Adrenal gland (tissue), 12 donors: ENCODE results near the gene STIM2. TPM values are rescaled to one million over a fixed set of nuclear protein-coding genes. Genes with fewer than 3 reads are reported as not detected.

Source experiments
- DNase-seq, 7 donors: peaks; one replicate each; pipeline ENCODE4 v3.0.0-alpha.2; 2019 to 2020
- H3K27ac ChIP-seq, 5 donors: fragments of 200-600 bp; sonication (generic) in 4 of 5; 1 replicate in 3 of 5; 2 replicates in 2 of 5; pipeline versions ENCODE4 v1.5.1 to v1.8.0; 2016 to 2020; ENCODE audit warnings: mild to moderate bottlenecking in 1 of 5
- H3K27me3 ChIP-seq: fragments of 200-600 bp; 2 replicates; pipeline ENCODE4 v1.8.0; 2021
- H3K36me3 ChIP-seq, 2 donors: fragments of 200-600 bp; replicated peaks in 1 of 2; 1 replicate in 1 of 2; 2 replicates in 1 of 2; pipeline versions ENCODE4 v1.5.1 to v1.8.0; 2018 to 2022
- H3K4me1 ChIP-seq, 2 donors: fragments of 200-600 bp; replicated peaks in 1 of 2; 1 replicate in 1 of 2; 2 replicates in 1 of 2; pipeline versions ENCODE4 v1.5.1 to v1.8.0; 2018 to 2021
- H3K4me3 ChIP-seq, 4 donors: fragments of 200-600 bp; sonication (generic) in 3 of 4; one replicate each; pipeline ENCODE4 v1.5.1; 2016 to 2018
- H3K9me3 ChIP-seq, 3 donors: fragments of 200-600 bp; sonication (generic) in 1 of 3; replicated peaks in 1 of 3; 1 replicate in 2 of 3; 2 replicates in 1 of 3; pipeline versions ENCODE4 v1.5.1 to v1.8.0; 2016 to 2021
- POLR2A ChIP-seq, 2 donors: fragments of 450-650 bp; IDR thresholded peaks; one replicate each; pipeline ENCODE4 v1.6.1; 2017; ENCODE audit warnings: antibody characterized with exemption in 2 of 2, mild to moderate bottlenecking in 2 of 2, moderate library complexity in 1 of 2
- WGBS, 4 donors: extraction: QIAGEN DNeasy Blood & Tissue Kit in 2 of 4; methylation state at CpG; one replicate each; pipeline versions ENCODE4 v1.1.5 to v1.1.7; 2013 to 2017; 5-methylcytosine and 5-hydroxymethylcytosine counted together
- intact Hi-C, 2 donors: fragments of 100-400 bp; cut with DNase I; formaldehyde crosslinking; loops; one replicate each; pipeline versions ENCODE4 v1.14.1 to v1.15.0; 2022 to 2023
- polyA plus RNA-seq, 3 donors: library from polyadenylated mRNA; stranded (reverse); fragments of 200-250 nt in 2 of 3; fragments of 350-450 nt in 1 of 3; fragmentation: Illumina TruSeq in 1 of 3; extraction: RNeasy Lipid Tissue Mini Kit (QIAGEN cat#74804) in 1 of 3; gene quantifications; one replicate each; pipeline ENCODE4 v1.2.3, GENCODE V29; 2013 to 2014
- total RNA-seq, 9 donors: library from RNA; depleted of rRNA in 4 of 9; stranded (reverse); fragments of >200 nt in 4 of 9; fragments of 120-200 nt in 1 of 9; fragmentation: NEBNext Ultra II Directional in 1 of 9; extraction: Animal tissue kit (Norgen Biotek cat#: 25700) in 1 of 9; gene quantifications; one replicate each; pipeline versions ENCODE4 v1.1.0 to v1.2.4, GENCODE V29; 2013 to 2023
- TF ChIP-seq, protein P1 (sequence below), 6 experiments: fragments of 450-650 bp in 4 of 6; fragments of 200-600 bp in 2 of 6; sonication (generic) in 1 of 6; IDR thresholded peaks; 1 replicate in 5 of 6; 2 replicates in 1 of 6; pipeline versions ENCODE4 v1.5.1 to v1.8.0; 2016 to 2021; ENCODE audit warnings: antibody characterized with exemption in 6 of 6, mild to moderate bottlenecking in 2 of 6, moderate library complexity in 1 of 6
- donor health status: healthy with polysubstance abuse.
- donor health status: Bipolar disorder and iron deficiency.
- donor health status: DM: yes; HTN: yes; CAD: no.
- donor health status: DM: no; HTN: no; CAD: no.
- donor health status: DM: no; HTN: no; CAD: no.
- donor health status: DM: yes; HTN: yes; CAD: no.

STIM2 gene
- total and polyA plus RNA-seq, 12 donors, result 7.5 to 30.4 (median 14.9) TPM

DNA sequence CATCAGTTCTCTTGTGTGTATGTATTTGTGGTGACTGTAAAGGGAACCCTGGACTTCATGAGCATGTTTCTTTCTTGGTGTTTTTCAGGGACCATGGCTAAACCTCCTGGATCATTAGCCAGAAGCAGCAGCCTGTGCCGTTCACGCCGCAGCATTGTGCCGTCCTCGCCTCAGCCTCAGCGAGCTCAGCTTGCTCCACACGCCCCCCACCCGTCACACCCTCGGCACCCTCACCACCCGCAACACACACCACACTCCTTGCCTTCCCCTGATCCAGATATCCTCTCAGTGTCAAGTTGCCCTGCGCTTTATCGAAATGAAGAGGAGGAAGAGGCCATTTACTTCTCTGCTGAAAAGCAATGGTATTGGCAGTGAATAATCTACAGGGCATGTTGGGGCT lies 157.0 kb downstream of the STIM2 start:
- no peaks in the 10 kb centered on the region for H3K4me1 ChIP-seq
- H3K4me3 ChIP-seq, result no peak overlapping the region
- H3K9me3 ChIP-seq, result no peaks in the 10 kb centered on the region
- H3K27ac ChIP-seq, result no peak overlapping the region
- no peak for DNase-seq
- no peaks in the 10 kb centered on the region for H3K27me3 ChIP-seq
- no peak for TF ChIP-seq POLR2A (IDR thresholded peaks at IDR 0.05)
- TF ChIP-seq, protein P1, sequence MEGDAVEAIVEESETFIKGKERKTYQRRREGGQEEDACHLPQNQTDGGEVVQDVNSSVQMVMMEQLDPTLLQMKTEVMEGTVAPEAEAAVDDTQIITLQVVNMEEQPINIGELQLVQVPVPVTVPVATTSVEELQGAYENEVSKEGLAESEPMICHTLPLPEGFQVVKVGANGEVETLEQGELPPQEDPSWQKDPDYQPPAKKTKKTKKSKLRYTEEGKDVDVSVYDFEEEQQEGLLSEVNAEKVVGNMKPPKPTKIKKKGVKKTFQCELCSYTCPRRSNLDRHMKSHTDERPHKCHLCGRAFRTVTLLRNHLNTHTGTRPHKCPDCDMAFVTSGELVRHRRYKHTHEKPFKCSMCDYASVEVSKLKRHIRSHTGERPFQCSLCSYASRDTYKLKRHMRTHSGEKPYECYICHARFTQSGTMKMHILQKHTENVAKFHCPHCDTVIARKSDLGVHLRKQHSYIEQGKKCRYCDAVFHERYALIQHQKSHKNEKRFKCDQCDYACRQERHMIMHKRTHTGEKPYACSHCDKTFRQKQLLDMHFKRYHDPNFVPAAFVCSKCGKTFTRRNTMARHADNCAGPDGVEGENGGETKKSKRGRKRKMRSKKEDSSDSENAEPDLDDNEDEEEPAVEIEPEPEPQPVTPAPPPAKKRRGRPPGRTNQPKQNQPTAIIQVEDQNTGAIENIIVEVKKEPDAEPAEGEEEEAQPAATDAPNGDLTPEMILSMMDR (IDR thresholded peaks at IDR 0.05), result no peak
- peaks cover 0 to 6% of the 10 kb centered on the region in 2 donors for H3K36me3 ChIP-seq
- intact Hi-C loops, result loop anchor here in 1 of 2 donors (10.0 kb wide), 1 partner anchor 563 kb away; no protein-coding TSS in a partner anchor
- WGBS, 4 donors, result 96 to 97% (median 97%) methylated on average over 12 of the region's 12 CpGs

DNA sequence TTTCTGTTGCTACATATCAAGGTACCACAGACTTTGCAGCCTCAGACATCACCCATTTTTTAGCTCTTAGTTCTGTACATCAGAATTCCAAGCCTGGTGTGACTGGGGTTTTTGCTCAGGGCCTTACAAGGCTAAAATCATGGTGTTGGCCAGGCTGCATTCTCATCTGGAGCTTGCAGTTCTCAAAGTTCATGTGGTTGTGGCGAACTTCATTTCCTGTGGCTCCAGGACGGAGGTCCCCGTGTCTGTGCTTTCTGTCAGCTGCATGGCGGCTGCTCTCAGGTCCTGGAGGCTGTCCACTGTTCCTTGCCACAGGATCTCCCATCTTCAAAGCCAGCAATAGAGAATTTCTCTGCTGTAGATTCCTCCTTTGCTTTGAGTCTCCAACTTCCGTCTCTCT lies 157.4 kb downstream of the STIM2 start:
- Histone ChIP-seq H3K36me3 (peaks cover 0 to 8% of the 10 kb centered on the region in 2 donors), H3K4me3 (no peak overlapping the region), H3K27ac (no peak overlapping the region), H3K4me1 (no peaks in the 10 kb centered on the region), H3K27me3 (no peaks in the 10 kb centered on the region), H3K9me3 (no peaks in the 10 kb centered on the region)
- TF ChIP-seq, protein P1 (IDR thresholded peaks at IDR 0.05), result no peak
- no peak for TF ChIP-seq POLR2A (IDR thresholded peaks at IDR 0.05)
- DNase-seq, result no peak
- intact Hi-C loops, result loop anchor here in 1 of 2 donors (10.0 kb wide), 1 partner anchor 563 kb away; no protein-coding TSS in a partner anchor
- 89 to 95% (median 91%) methylated on average over 5 of the region's 5 CpGs for WGBS, 4 donors

DNA sequence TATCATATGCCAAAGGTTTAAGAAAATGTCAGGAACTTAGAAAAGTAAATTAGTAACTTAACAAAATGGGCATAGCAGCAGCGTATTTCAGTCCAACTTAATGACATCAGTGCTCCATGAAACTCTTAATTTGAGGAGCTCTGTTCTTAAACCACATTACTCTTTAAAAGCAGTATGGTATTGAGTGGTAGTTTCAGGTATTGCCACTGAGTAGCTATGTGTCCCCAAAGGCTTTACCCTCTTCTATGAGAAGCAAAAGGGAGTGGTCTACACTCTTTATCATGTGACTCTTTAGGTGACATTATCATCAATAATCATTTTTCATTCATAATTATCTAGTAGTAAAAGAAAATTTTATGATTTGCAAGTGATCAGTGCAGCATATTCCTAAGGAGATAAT lies 158.3 kb downstream of the STIM2 start:
- Histone ChIP-seq H3K36me3 (peaks cover 0 to 8% of the 10 kb centered on the region in 2 donors), H3K4me1 (no peaks in the 10 kb centered on the region), H3K4me3 (no peak overlapping the region), H3K27ac (no peak overlapping the region), H3K9me3 (no peaks in the 10 kb centered on the region), H3K27me3 (no peaks in the 10 kb centered on the region)
- WGBS, 4 donors, result 83 to 97% (median 96%) methylated on average over 1 of the region's 1 CpG
- intact Hi-C loops, result loop anchor here in 1 of 2 donors (10.0 kb wide), 1 partner anchor 564 kb away; no protein-coding TSS in a partner anchor
- DNase-seq, result no peak
- no peak for TF ChIP-seq POLR2A (IDR thresholded peaks at IDR 0.05)
- TF ChIP-seq, protein P1 (IDR thresholded peaks at IDR 0.05), result no peak

DNA sequence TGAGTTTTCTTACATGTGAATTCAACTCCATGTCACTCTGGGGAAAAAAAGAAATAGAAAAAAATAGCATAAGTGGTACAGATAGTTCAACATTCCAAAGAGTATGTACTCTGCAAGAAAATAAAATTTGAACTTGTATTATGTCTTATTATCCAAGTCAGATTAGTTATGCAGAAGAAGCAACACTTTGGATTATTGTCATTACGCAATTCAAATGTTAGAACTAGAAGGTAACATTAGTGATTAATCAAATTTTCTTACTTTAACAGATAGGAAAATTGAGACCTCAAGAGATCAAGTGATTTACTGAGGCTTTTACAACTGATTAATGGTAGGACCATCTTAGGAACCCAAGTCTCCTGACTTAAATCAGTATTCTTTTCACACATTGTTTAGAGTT lies 159.1 kb downstream of the STIM2 start:
- DNase-seq, result no peak
- no peak overlapping the region for H3K27ac ChIP-seq
- intact Hi-C loops, result loop anchor here in 1 of 2 donors (10.0 kb wide), 1 partner anchor 565 kb away; no protein-coding TSS in a partner anchor
- H3K27me3 ChIP-seq, result no peaks in the 10 kb centered on the region
- H3K36me3 ChIP-seq, result peaks cover 0 to 8% of the 10 kb centered on the region in 2 donors
- no peak overlapping the region for H3K4me3 ChIP-seq
- 91 to 100% (median 95%) methylated on average over 1 of the region's 1 CpG for WGBS, 4 donors
- no peak for TF ChIP-seq POLR2A (IDR thresholded peaks at IDR 0.05)
- TF ChIP-seq, protein P1 (IDR thresholded peaks at IDR 0.05), result no peak
- H3K9me3 ChIP-seq, result no peaks in the 10 kb centered on the region
- no peaks in the 10 kb centered on the region for H3K4me1 ChIP-seq
